ENCODE data around the gene HDAC3.

GRCh38 chr5:141597814-141598213, 38.8 kb downstream of the HDAC3 start:
- TF ChIP-seq CTCF (IDR thresholded peaks at IDR 0.05) (no peak), EZH2 (IDR thresholded peaks at IDR 0.05; ENCODE audit: borderline replicate concordance, insufficient read depth, low read depth, low read length, poor library complexity, severe bottlenecking) (no peak)

All from B cell (primary cell).